Osteocyte (in vitro differentiated cells): Measurements from ENCODE around the gene NFAT5. TPM values are rescaled to one million over a fixed set of nuclear protein-coding genes. Genes with fewer than 3 reads are reported as not detected.

Experiments used
- DNase-seq: peaks from one replicate; pipeline ENCODE4 v3.0.0; 2021; ENCODE audit warnings: mixed read lengths; ENCODE audit not compliant: unreplicated experiment; ENCODE audit errors: extremely low spot score
- H3K27ac Mint-ChIP-seq: one replicate; pipeline ENCODE4 v1.8.0; 2021; ENCODE audit warnings: mild to moderate bottlenecking, mixed read lengths; ENCODE audit not compliant: unreplicated experiment
- H3K27me3 Mint-ChIP-seq: one replicate; pipeline ENCODE4 v1.8.0; 2021; ENCODE audit warnings: mixed read lengths; ENCODE audit not compliant: unreplicated experiment
- H3K36me3 Mint-ChIP-seq: one replicate; pipeline ENCODE4 v1.8.0; 2021; ENCODE audit warnings: mixed read lengths; ENCODE audit not compliant: unreplicated experiment
- H3K4me1 Mint-ChIP-seq: one replicate; pipeline ENCODE4 v1.8.0; 2021; ENCODE audit warnings: mixed read lengths; ENCODE audit not compliant: unreplicated experiment
- H3K4me3 Mint-ChIP-seq: one replicate; pipeline ENCODE4 v1.8.0; 2021; ENCODE audit warnings: mild to moderate bottlenecking, moderate library complexity, mixed read lengths; ENCODE audit not compliant: unreplicated experiment
- H3K9me3 Mint-ChIP-seq: one replicate; pipeline ENCODE4 v1.8.0; 2021; ENCODE audit warnings: mixed read lengths; ENCODE audit not compliant: unreplicated experiment
- total RNA-seq: library from RNA; stranded (reverse); gene quantifications from 2 replicates; pipeline ENCODE4 v1.2.1, GENCODE V29; 2021
- TF ChIP-seq, protein P1 (sequence below): fragments of 200-600 bp; sonication (generic); IDR thresholded peaks from 2 replicates; pipeline ENCODE4 v1.5.0; 2021; ENCODE audit warnings: antibody characterized with exemption, mild to moderate bottlenecking, moderate library complexity

The NFAT5 gene
- total RNA-seq, 1 donor from 2014 or later = 55.0 TPM

DNA sequence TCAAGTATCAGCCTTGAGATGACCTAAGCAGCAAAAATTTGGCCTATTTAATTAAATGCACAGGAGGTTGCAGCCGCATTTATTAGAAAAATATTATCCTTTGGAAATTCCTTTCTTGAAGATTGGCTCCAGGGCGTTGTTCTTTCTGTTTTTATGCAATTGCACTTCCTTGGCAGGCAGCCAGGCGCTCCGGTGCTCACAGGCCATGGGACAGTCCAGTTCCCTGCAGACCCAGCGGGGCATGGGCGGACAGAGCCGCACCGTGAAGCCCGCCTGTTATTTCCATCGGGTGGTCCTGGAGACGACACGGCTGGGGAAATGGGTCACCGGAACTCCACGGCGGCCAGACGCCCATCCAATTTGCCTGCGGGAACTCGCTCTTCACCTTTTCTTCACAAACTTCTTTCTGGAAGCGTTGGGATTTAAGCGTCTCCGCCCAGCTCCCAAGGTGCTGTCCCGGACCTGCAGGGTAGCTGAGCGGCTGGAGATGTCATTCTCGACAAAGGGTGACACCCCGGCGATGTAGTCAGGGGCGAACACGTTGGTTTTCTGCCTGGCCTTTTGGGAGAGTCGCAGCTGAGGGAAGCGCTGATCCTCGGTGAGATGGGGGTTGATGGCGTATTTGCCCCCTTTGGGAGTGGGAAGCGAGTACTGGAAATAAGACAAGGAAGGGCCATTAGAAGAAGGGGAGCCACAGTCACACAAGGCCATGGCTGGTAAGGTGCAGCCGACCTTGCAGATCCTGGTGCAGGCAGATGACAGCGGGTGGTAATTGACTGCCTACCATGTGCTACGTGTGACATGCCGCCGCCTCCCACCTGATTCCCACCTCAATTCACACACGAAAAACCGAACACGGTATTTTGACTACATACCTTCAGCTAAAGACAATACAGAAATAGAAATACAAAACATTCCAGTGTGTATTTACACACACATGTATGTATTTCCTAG is 176.5 kb downstream of the NFAT5 start:
- peak overlapping the region; percentile 20 for H3K4me3 Mint-ChIP-seq
- H3K27ac Mint-ChIP-seq = peak overlapping the region; percentile 77
- H3K36me3 Mint-ChIP-seq = peaks cover 36% of the 10 kb centered on the region
- TF ChIP-seq, protein P1, sequence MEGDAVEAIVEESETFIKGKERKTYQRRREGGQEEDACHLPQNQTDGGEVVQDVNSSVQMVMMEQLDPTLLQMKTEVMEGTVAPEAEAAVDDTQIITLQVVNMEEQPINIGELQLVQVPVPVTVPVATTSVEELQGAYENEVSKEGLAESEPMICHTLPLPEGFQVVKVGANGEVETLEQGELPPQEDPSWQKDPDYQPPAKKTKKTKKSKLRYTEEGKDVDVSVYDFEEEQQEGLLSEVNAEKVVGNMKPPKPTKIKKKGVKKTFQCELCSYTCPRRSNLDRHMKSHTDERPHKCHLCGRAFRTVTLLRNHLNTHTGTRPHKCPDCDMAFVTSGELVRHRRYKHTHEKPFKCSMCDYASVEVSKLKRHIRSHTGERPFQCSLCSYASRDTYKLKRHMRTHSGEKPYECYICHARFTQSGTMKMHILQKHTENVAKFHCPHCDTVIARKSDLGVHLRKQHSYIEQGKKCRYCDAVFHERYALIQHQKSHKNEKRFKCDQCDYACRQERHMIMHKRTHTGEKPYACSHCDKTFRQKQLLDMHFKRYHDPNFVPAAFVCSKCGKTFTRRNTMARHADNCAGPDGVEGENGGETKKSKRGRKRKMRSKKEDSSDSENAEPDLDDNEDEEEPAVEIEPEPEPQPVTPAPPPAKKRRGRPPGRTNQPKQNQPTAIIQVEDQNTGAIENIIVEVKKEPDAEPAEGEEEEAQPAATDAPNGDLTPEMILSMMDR = no peak
- peaks cover 22% of the 10 kb centered on the region for H3K4me1 Mint-ChIP-seq
- H3K27me3 Mint-ChIP-seq = no peaks in the 10 kb centered on the region
- DNase-seq = peak; percentile 93
- H3K9me3 Mint-ChIP-seq = no peaks in the 10 kb centered on the region

GRCh38 chr16:69744363-69745231 is 178.8 kb downstream of the NFAT5 start:
- peaks cover 22% of the 10 kb centered on the region for H3K4me1 Mint-ChIP-seq
- H3K36me3 Mint-ChIP-seq = peaks cover 51% of the 10 kb centered on the region
- H3K4me3 Mint-ChIP-seq = no peak overlapping the region
- TF ChIP-seq, protein P1 = no peak
- H3K27ac Mint-ChIP-seq = no peak overlapping the region
- DNase-seq = no peak
- no peaks in the 10 kb centered on the region for H3K9me3 Mint-ChIP-seq
- H3K27me3 Mint-ChIP-seq = no peaks in the 10 kb centered on the region

DNA sequence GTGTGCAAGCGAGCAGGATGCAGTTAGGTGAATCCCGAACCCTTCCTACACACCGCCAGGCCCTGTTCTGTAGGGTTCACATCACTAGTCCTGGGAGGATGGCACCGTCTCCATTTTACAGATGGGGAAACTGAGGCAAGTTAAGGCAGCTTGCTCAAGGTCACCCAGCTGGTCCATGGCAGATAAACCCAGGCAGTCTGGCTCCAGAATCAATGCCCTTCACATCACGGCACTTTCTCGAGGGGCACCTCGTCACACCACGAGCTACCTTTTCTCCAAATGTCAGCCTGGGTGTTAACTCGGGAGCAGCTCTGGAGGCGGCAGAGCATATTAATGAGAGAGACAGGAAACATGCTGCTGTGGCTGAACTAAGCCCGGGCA is 179.5 kb downstream of the NFAT5 start:
- H3K27me3 Mint-ChIP-seq = no peaks in the 10 kb centered on the region
- peaks cover 20% of the 10 kb centered on the region for H3K4me1 Mint-ChIP-seq
- peaks cover 50% of the 10 kb centered on the region for H3K36me3 Mint-ChIP-seq
- no peak overlapping the region for H3K27ac Mint-ChIP-seq
- no peaks in the 10 kb centered on the region for H3K9me3 Mint-ChIP-seq
- DNase-seq = no peak
- no peak overlapping the region for H3K4me3 Mint-ChIP-seq
- TF ChIP-seq, protein P1 = no peak

GRCh38 chr16:69745959-69746358 is 180.2 kb downstream of the NFAT5 start:
- no peak for DNase-seq
- TF ChIP-seq, protein P1 = no peak
- H3K9me3 Mint-ChIP-seq = no peaks in the 10 kb centered on the region
- H3K36me3 Mint-ChIP-seq = peaks cover 51% of the 10 kb centered on the region
- no peak overlapping the region for H3K27ac Mint-ChIP-seq
- no peak overlapping the region for H3K4me3 Mint-ChIP-seq
- H3K4me1 Mint-ChIP-seq = peaks cover 18% of the 10 kb centered on the region
- H3K27me3 Mint-ChIP-seq = no peaks in the 10 kb centered on the region

GRCh38 chr16:69747115-69747514 is 181.3 kb downstream of the NFAT5 start:
- TF ChIP-seq, protein P1 = no peak
- DNase-seq = no peak
- no peak overlapping the region for H3K4me3 Mint-ChIP-seq
- no peaks in the 10 kb centered on the region for H3K9me3 Mint-ChIP-seq
- H3K27me3 Mint-ChIP-seq = no peaks in the 10 kb centered on the region
- H3K4me1 Mint-ChIP-seq = peaks cover 7% of the 10 kb centered on the region
- no peak overlapping the region for H3K27ac Mint-ChIP-seq
- H3K36me3 Mint-ChIP-seq = peaks cover 46% of the 10 kb centered on the region
